Stimulated activated CD4-positive, alpha-beta T cell treated with anti-CD3 and anti-CD28 coated beads, Interleukin-1b, Interleukin-23, amount 100 ng/mL, for 1 hour (primary cell): ENCODE data around the gene CAPN13.

ENCODE experiments used
- DNase-seq, 2 donors: peaks; one replicate each; pipeline ENCODE4 v3.0.0-alpha.2; 2020; ENCODE audit warnings: low read depth in 2 of 2

Gene CAPN13

GRCh38 chr2:30807249-30807648 lies at the start of gene CAPN13:
TSS of gene CAPN13 (minus strand) at chr2:30807446. CDS start at chr2:30787325, 20,121 bp downstream.
- no peak for DNase-seq

- DNase-seq, result no peak
These were observed 40.6 kb upstream of the CAPN13 start for GRCh38 chr2:30847841-30848240.

GRCh38 chr2:30847329-30847728 lies 40.1 kb upstream of the CAPN13 start:
- no peak for DNase-seq

- no peak for DNase-seq
These were observed 21.3 kb upstream of the CAPN13 start for GRCh38 chr2:30828586-30828985.

- DNase-seq, result no peak
These were observed 19.7 kb upstream of the CAPN13 start for GRCh38 chr2:30826916-30827315.

GRCh38 chr2:30826481-30826880 lies 19.2 kb upstream of the CAPN13 start:
- DNase-seq, result no peak

- no peak for DNase-seq
These were observed 16.2 kb upstream of the CAPN13 start for GRCh38 chr2:30823452-30823851.

GRCh38 chr2:30821960-30822359 lies 14.7 kb upstream of the CAPN13 start:
- no peak for DNase-seq

GRCh38 chr2:30820381-30821055 lies 13.3 kb upstream of the CAPN13 start:
- no peak for DNase-seq

- DNase-seq, result no peak
These were observed 2.7 kb upstream of the CAPN13 start for GRCh38 chr2:30809938-30810337.

- no peak for DNase-seq
These were observed 1.4 kb upstream of the CAPN13 start for GRCh38 chr2:30808695-30809094.

GRCh38 chr2:30803281-30803680 lies 4.0 kb downstream of the CAPN13 start:
- DNase-seq, result no peak

GRCh38 chr2:30802611-30803010 lies 4.6 kb downstream of the CAPN13 start:
- DNase-seq, result no peak

GRCh38 chr2:30801821-30802455 lies 5.3 kb downstream of the CAPN13 start:
- DNase-seq, result no peak

- no peak for DNase-seq
These were observed 7.1 kb downstream of the CAPN13 start for GRCh38 chr2:30800159-30800558.

- DNase-seq, result no peak
These were observed 7.9 kb downstream of the CAPN13 start for GRCh38 chr2:30799366-30799765.

GRCh38 chr2:30798536-30798991 lies 8.7 kb downstream of the CAPN13 start:
- no peak for DNase-seq

- no peak for DNase-seq
These were observed 9.7 kb downstream of the CAPN13 start for GRCh38 chr2:30797381-30798015.

- no peak for DNase-seq
These were observed 10.5 kb downstream of the CAPN13 start for GRCh38 chr2:30796699-30797098.

- no peak for DNase-seq
These were observed 14.7 kb downstream of the CAPN13 start for GRCh38 chr2:30792521-30792920.

GRCh38 chr2:30790879-30791278 lies 16.4 kb downstream of the CAPN13 start:
- no peak for DNase-seq

GRCh38 chr2:30789670-30790210 lies 17.5 kb downstream of the CAPN13 start:
- DNase-seq, result no peak
